ENCODE results near the gene SP140L.
A peak's percentile ranks its signal among the peaks of the same experiment; 100 is the strongest.
"Not testable (repeated sequence)": the region's sequence is repeated elsewhere in the genome, so short reads cannot be mapped to it uniquely, and the experiment has no call there.

SP140L gene

GRCh38 chr2:230324503-230324902, 2.5 kb upstream of the SP140L start:
- no peak for ATAC-seq

GRCh38 chr2:230325316-230326243, 1.4 kb upstream of the SP140L start:
- no peak for ATAC-seq

GRCh38 chr2:230327418-230328154, 593 bp downstream of the SP140L start:
- peak; percentile 37 to 40 for ATAC-seq

- ATAC-seq = no peak
These were observed 1.1 kb downstream of the SP140L start for GRCh38 chr2:230328155-230328458.

GRCh38 chr2:230329946-230330605, 3.1 kb downstream of the SP140L start:
- no peak for ATAC-seq

- ATAC-seq = no peak
These were observed 3.7 kb downstream of the SP140L start for GRCh38 chr2:230330725-230331124.

GRCh38 chr2:230335461-230335863, 8.5 kb downstream of the SP140L start:
- ATAC-seq = peak in 1 of 2 donors; percentile 41

- peak; percentile 30 to 41 for ATAC-seq
These were observed 9.0 kb downstream of the SP140L start for GRCh38 chr2:230335864-230336506.

GRCh38 chr2:230341936-230342528, 15.0 kb downstream of the SP140L start:
- not testable (repeated sequence) for ATAC-seq

GRCh38 chr2:230343041-230343624, 16.1 kb downstream of the SP140L start:
- ATAC-seq = not testable (repeated sequence)

- peak; percentile 52 to 66 for ATAC-seq
These were observed 16.8 kb downstream of the SP140L start for GRCh38 chr2:230343747-230344146.

GRCh38 chr2:230346465-230346864, 19.5 kb downstream of the SP140L start:
- no peak for ATAC-seq

- ATAC-seq = peak; percentile 57 to 72
These were observed 20.0 kb downstream of the SP140L start for GRCh38 chr2:230346921-230347533.

- peak; percentile 57 to 58 for ATAC-seq
These were observed 20.8 kb downstream of the SP140L start for GRCh38 chr2:230347659-230348305.

- ATAC-seq = no peak
These were observed 21.8 kb downstream of the SP140L start for GRCh38 chr2:230348787-230349186.

GRCh38 chr2:230356084-230356483, 29.1 kb downstream of the SP140L start:
- no peak for ATAC-seq

GRCh38 chr2:230358305-230358704, 31.3 kb downstream of the SP140L start:
- no peak for ATAC-seq

- no peak for ATAC-seq
These were observed 33.0 kb downstream of the SP140L start for GRCh38 chr2:230360028-230360427.

- ATAC-seq = no peak
These were observed 35.2 kb downstream of the SP140L start for GRCh38 chr2:230362030-230362691.

- ATAC-seq = no peak
These were observed 55.1 kb downstream of the SP140L start for GRCh38 chr2:230382108-230382507.
